ENCODE data around the gene OTUD5.

OTUD5 gene

DNA sequence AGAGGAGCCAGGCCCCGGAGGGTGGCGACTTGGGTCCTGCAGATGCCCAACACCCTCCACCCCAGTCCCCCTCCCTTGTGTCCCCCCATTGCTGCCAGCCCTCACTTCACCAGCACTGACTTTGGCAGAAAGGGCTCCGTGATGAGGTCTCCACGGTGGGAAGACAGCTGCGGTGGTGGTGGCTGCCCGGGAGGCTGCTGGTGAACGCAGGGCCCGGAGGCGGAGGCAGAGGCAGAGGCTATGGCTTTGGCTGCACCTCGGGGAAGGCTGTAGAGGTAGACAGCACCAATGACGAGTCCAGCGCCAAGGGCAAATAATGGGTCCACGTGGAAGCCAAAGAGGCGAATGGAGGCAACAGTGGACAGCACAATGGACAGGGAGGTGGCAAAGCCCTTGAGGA is 52.8 kb downstream of the OTUD5 start:
- in situ Hi-C loops (cut with HindIII; ENCODE audit: low sequenced_read_pairs) = no loop called here
- H3K4me3 ChIP-seq (ENCODE audit: low read depth, low read length) = no peak overlapping the region
- TF ChIP-seq, protein P1, sequence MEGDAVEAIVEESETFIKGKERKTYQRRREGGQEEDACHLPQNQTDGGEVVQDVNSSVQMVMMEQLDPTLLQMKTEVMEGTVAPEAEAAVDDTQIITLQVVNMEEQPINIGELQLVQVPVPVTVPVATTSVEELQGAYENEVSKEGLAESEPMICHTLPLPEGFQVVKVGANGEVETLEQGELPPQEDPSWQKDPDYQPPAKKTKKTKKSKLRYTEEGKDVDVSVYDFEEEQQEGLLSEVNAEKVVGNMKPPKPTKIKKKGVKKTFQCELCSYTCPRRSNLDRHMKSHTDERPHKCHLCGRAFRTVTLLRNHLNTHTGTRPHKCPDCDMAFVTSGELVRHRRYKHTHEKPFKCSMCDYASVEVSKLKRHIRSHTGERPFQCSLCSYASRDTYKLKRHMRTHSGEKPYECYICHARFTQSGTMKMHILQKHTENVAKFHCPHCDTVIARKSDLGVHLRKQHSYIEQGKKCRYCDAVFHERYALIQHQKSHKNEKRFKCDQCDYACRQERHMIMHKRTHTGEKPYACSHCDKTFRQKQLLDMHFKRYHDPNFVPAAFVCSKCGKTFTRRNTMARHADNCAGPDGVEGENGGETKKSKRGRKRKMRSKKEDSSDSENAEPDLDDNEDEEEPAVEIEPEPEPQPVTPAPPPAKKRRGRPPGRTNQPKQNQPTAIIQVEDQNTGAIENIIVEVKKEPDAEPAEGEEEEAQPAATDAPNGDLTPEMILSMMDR (IDR thresholded peaks at IDR 0.05; ENCODE audit: low read depth, low read length, missing control alignments) = no peak
- no peak for DNase-seq (ENCODE audit: low read depth)

GRCh38 chrX:48904180-48904579 is 53.2 kb downstream of the OTUD5 start:
- TF ChIP-seq, protein P1 (IDR thresholded peaks at IDR 0.05; ENCODE audit: low read depth, low read length, missing control alignments) = no peak
- H3K4me3 ChIP-seq (ENCODE audit: low read depth, low read length) = no peak overlapping the region
- DNase-seq (ENCODE audit: low read depth) = no peak
- in situ Hi-C loops (cut with HindIII; ENCODE audit: low sequenced_read_pairs) = no loop called here

DNA sequence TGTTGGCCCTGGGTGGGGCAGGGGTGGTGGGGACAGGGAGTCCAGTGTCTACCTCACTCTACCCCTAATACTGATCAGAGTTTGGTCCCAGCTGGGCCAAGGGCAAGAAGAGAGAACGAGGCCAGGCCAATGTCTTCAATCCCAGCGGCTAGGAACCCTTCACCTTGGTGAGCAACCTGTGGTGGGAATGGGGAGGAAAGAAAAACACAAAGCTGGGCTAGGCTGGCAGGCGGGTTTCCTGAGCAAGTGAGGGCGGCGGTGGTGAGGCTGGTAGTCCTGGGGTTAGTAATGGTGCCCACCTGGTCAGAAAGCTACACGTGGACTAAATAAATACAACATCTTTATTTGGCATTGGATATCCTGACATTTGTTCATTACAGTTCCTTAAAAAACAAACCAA is 54.1 kb downstream of the OTUD5 start:
- TF ChIP-seq, protein P1 (IDR thresholded peaks at IDR 0.05; ENCODE audit: low read depth, low read length, missing control alignments) = no peak
- no peak overlapping the region for H3K4me3 ChIP-seq (ENCODE audit: low read depth, low read length)
- DNase-seq (ENCODE audit: low read depth) = no peak
- in situ Hi-C loops (cut with HindIII; ENCODE audit: low sequenced_read_pairs) = no loop called here

DNA sequence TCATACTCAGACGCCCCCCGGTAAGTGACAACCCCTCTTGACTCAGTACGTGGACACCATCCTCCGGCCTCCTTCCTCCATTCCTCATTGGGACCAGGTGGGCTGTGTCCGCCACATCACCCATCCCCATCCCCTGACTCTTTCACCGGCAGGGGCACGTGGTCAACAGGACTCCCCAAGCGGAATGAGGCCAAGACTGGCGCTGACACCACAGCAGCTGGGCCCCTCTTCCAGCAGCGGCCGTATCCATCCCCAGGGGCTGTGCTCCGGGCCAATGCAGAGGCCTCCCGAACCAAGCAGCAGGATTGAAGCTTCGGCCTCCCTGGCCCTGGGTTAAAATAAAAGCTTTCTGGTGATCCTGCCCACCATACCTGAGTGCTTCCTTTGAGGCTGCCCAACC is 54.6 kb downstream of the OTUD5 start:
- no peak overlapping the region for H3K4me3 ChIP-seq (ENCODE audit: low read depth, low read length)
- no peak for DNase-seq (ENCODE audit: low read depth)
- in situ Hi-C loops (cut with HindIII; ENCODE audit: low sequenced_read_pairs) = no loop called here
- TF ChIP-seq, protein P1 (IDR thresholded peaks at IDR 0.05; ENCODE audit: low read depth, low read length, missing control alignments) = no peak

- no peak overlapping the region for H3K4me3 ChIP-seq (ENCODE audit: low read depth, low read length)
- DNase-seq (ENCODE audit: low read depth) = no peak
- in situ Hi-C loops (cut with HindIII; ENCODE audit: low sequenced_read_pairs) = no loop called here
- TF ChIP-seq, protein P1 (IDR thresholded peaks at IDR 0.05; ENCODE audit: low read depth, low read length, missing control alignments) = no peak
Measured at GRCh38 chrX:48902135-48902534, 55.3 kb downstream of the OTUD5 start.

DNA sequence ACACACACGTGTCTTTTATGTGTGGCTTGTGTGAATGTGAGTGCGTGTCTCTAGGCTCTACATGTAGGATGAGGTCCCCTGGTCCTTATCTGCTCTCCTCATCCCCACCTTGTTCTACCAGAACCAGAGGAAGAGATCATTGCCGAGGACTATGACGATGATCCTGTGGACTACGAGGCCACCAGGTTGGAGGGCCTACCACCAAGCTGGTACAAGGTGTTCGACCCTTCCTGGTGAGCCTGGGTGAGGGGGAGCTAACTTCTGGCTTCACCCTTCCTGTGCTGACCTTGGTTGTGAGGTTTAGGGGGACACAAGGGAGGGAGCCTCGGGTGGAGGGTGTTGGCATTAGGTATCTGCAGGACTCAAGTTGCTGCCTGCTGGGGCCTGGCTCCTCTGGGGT is 56.3 kb downstream of the OTUD5 start:
- in situ Hi-C loops (cut with HindIII; ENCODE audit: low sequenced_read_pairs) = no loop called here

More for the DNA sequence above, 56.3 kb downstream of the OTUD5 start:
- TF ChIP-seq, protein P1 (IDR thresholded peaks at IDR 0.05; ENCODE audit: low read depth, low read length, missing control alignments) = no peak
- DNase-seq (ENCODE audit: low read depth) = no peak
- H3K4me3 ChIP-seq (ENCODE audit: low read depth, low read length) = no peak overlapping the region
